IgD-negative memory B cell (primary cell): Measurements from ENCODE around the gene S100B. TPM values are rescaled to one million over a fixed set of nuclear protein-coding genes. Genes with fewer than 3 reads are reported as not detected.
"Not testable (repeated sequence)": the region's sequence is repeated elsewhere in the genome, so short reads cannot be mapped to it uniquely, and the experiment has no call there.

ENCODE experiments used
- H3K27ac Mint-ChIP-seq, 3 donors: one replicate each; pipeline ENCODE4 v1.8.0; 2020 to 2022; ENCODE audit warnings: mild to moderate bottlenecking in 3 of 3, mixed read lengths in 3 of 3, moderate library complexity in 1 of 3
- H3K27me3 Mint-ChIP-seq: one replicate; pipeline ENCODE4 v1.8.0; 2021; ENCODE audit warnings: mixed read lengths
- H3K36me3 Mint-ChIP-seq: one replicate; pipeline ENCODE4 v1.8.0; 2020; ENCODE audit warnings: mild to moderate bottlenecking, mixed read lengths
- H3K4me1 Mint-ChIP-seq, 3 donors: one replicate each; pipeline ENCODE4 v1.8.0; 2020 to 2022; ENCODE audit warnings: mixed read lengths in 3 of 3, mild to moderate bottlenecking in 1 of 3
- H3K4me3 Mint-ChIP-seq, 4 donors: one replicate each; pipeline ENCODE4 v1.8.0; 2020 to 2022; ENCODE audit warnings: mild to moderate bottlenecking in 4 of 4, mixed read lengths in 4 of 4, moderate library complexity in 3 of 4
- H3K9me3 Mint-ChIP-seq, 3 donors: one replicate each; pipeline ENCODE4 v1.8.0; 2020 to 2021; ENCODE audit warnings: mixed read lengths in 3 of 3, mild to moderate bottlenecking in 1 of 3
- polyA plus RNA-seq: library from polyadenylated mRNA; unstranded; fragments of 300-500 nt; fragmentation: Illumina TruSeq; gene quantifications from one replicate; pipeline ENCODE4 v1.2.3, GENCODE V29; 2021

The S100B gene
- polyA plus RNA-seq, 1 donor from 2014 or later = 4.2 TPM

- H3K27me3 Mint-ChIP-seq = peaks cover 5% of the 10 kb centered on the region
- H3K9me3 Mint-ChIP-seq = no peaks in the 10 kb centered on the region
- H3K27ac Mint-ChIP-seq = no peak overlapping the region
- no peak overlapping the region for H3K4me3 Mint-ChIP-seq
- H3K36me3 Mint-ChIP-seq = no peaks in the 10 kb centered on the region
- peaks cover 0 to 1% (median 0%) of the 10 kb centered on the region in 3 donors for H3K4me1 Mint-ChIP-seq
Observed at GRCh38 chr21:46600305-46600704, 4.6 kb downstream of the S100B start.

GRCh38 chr21:46598581-46599572, 6.0 kb downstream of the S100B start:
- Mint-ChIP-seq H3K36me3 (no peaks in the 10 kb centered on the region), H3K4me1 (peaks cover 0 to 1% (median 0%) of the 10 kb centered on the region in 3 donors), H3K9me3 (peaks cover 0 to 3% (median 0%) of the 10 kb centered on the region in 3 donors), H3K27me3 (peaks cover 3% of the 10 kb centered on the region), H3K4me3 (no peak overlapping the region), H3K27ac (no peak overlapping the region)

- no peaks in the 10 kb centered on the region for H3K36me3 Mint-ChIP-seq
- no peak overlapping the region for H3K27ac Mint-ChIP-seq
- H3K4me3 Mint-ChIP-seq = no peak overlapping the region
- peaks cover 0 to 1% (median 0%) of the 10 kb centered on the region in 3 donors for H3K4me1 Mint-ChIP-seq
- peaks cover 0 to 8% (median 2%) of the 10 kb centered on the region in 3 donors for H3K9me3 Mint-ChIP-seq
- H3K27me3 Mint-ChIP-seq = peaks cover 4% of the 10 kb centered on the region
Observed at GRCh38 chr21:46597896-46598343, 7.0 kb downstream of the S100B start.

- Mint-ChIP-seq H3K4me3 (no peak overlapping the region), H3K4me1 (peaks cover 0 to 1% (median 0%) of the 10 kb centered on the region in 3 donors), H3K9me3 (peaks cover 0 to 12% (median 2%) of the 10 kb centered on the region in 3 donors), H3K27me3 (peaks cover 1% of the 10 kb centered on the region), H3K36me3 (no peaks in the 10 kb centered on the region), H3K27ac (no peak overlapping the region)
Observed at GRCh38 chr21:46597031-46597430, 7.9 kb downstream of the S100B start.

GRCh38 chr21:46596201-46596600, 8.7 kb downstream of the S100B start:
- no peak overlapping the region for H3K4me3 Mint-ChIP-seq
- H3K4me1 Mint-ChIP-seq = peaks cover 0 to 1% (median 0%) of the 10 kb centered on the region in 3 donors
- H3K9me3 Mint-ChIP-seq = peaks cover 5 to 12% (median 8%) of the 10 kb centered on the region in 3 donors
- no peak overlapping the region for H3K27ac Mint-ChIP-seq
- H3K36me3 Mint-ChIP-seq = no peaks in the 10 kb centered on the region
- peaks cover 3% of the 10 kb centered on the region for H3K27me3 Mint-ChIP-seq

GRCh38 chr21:46594276-46594675, 10.6 kb downstream of the S100B start:
- Mint-ChIP-seq H3K4me1 (no peaks in the 10 kb centered on the region), H3K27me3 (peaks cover 3% of the 10 kb centered on the region), H3K36me3 (no peaks in the 10 kb centered on the region), H3K27ac (no peak overlapping the region), H3K4me3 (no peak overlapping the region), H3K9me3 (peaks cover 14 to 22% (median 17%) of the 10 kb centered on the region in 3 donors)

GRCh38 chr21:46585191-46585953, 19.5 kb downstream of the S100B start:
- H3K4me1 Mint-ChIP-seq = no peaks in the 10 kb centered on the region
- no peak overlapping the region for H3K4me3 Mint-ChIP-seq
- peak overlapping the region in 2 of 3 donors; percentile 10 to 46 for H3K27ac Mint-ChIP-seq
- H3K36me3 Mint-ChIP-seq = peaks cover 5% of the 10 kb centered on the region
- peaks cover 14 to 46% (median 41%) of the 10 kb centered on the region in 3 donors for H3K9me3 Mint-ChIP-seq
- H3K27me3 Mint-ChIP-seq = peaks cover 4% of the 10 kb centered on the region

- Mint-ChIP-seq H3K36me3 (peaks cover 17% of the 10 kb centered on the region), H3K9me3 (peaks cover 18 to 45% (median 30%) of the 10 kb centered on the region in 3 donors), H3K27ac (no peak overlapping the region), H3K4me1 (peaks cover 0 to 1% (median 0%) of the 10 kb centered on the region in 3 donors), H3K27me3 (peaks cover 4% of the 10 kb centered on the region), H3K4me3 (peak overlapping the region in 1 of 4 donors; percentile 65)
Observed at GRCh38 chr21:46581780-46582307, 23.0 kb downstream of the S100B start.

- H3K27me3 Mint-ChIP-seq, H3K4me3 Mint-ChIP-seq, H3K27ac Mint-ChIP-seq, H3K4me1 Mint-ChIP-seq: not testable (repeated sequence)
- Mint-ChIP-seq H3K9me3 (peaks cover 18 to 39% (median 28%) of the 10 kb centered on the region in 3 donors), H3K36me3 (peaks cover 17% of the 10 kb centered on the region)
Observed at GRCh38 chr21:46579394-46579793, 25.5 kb downstream of the S100B start.

- H3K9me3 Mint-ChIP-seq = peaks cover 17 to 33% (median 23%) of the 10 kb centered on the region in 3 donors
- peaks cover 17% of the 10 kb centered on the region for H3K36me3 Mint-ChIP-seq
- not testable (repeated sequence) for H3K27ac Mint-ChIP-seq, H3K4me3 Mint-ChIP-seq, H3K4me1 Mint-ChIP-seq, H3K27me3 Mint-ChIP-seq
Observed at GRCh38 chr21:46577786-46578185, 27.1 kb downstream of the S100B start.

GRCh38 chr21:46572850-46573249, 32.0 kb downstream of the S100B start:
- Mint-ChIP-seq H3K4me1 (peaks cover 0 to 10% (median 5%) of the 10 kb centered on the region in 3 donors), H3K36me3 (peaks cover 17% of the 10 kb centered on the region), H3K27me3 (no peaks in the 10 kb centered on the region), H3K27ac (no peak overlapping the region), H3K4me3 (no peak overlapping the region), H3K9me3 (peaks cover 5 to 14% (median 7%) of the 10 kb centered on the region in 3 donors)

GRCh38 chr21:46570631-46571030, 34.3 kb downstream of the S100B start:
- Mint-ChIP-seq H3K4me1 (peaks cover 0 to 10% (median 5%) of the 10 kb centered on the region in 3 donors), H3K4me3 (no peak overlapping the region), H3K36me3 (peaks cover 17% of the 10 kb centered on the region), H3K9me3 (peaks cover 3 to 14% (median 7%) of the 10 kb centered on the region in 3 donors), H3K27me3 (no peaks in the 10 kb centered on the region), H3K27ac (no peak overlapping the region)

GRCh38 chr21:46570119-46570518, 34.8 kb downstream of the S100B start:
- no peak overlapping the region for H3K4me3 Mint-ChIP-seq
- peaks cover 0 to 9% (median 5%) of the 10 kb centered on the region in 3 donors for H3K4me1 Mint-ChIP-seq
- H3K27ac Mint-ChIP-seq = no peak overlapping the region
- peaks cover 19% of the 10 kb centered on the region for H3K36me3 Mint-ChIP-seq
- peaks cover 2 to 10% (median 5%) of the 10 kb centered on the region in 3 donors for H3K9me3 Mint-ChIP-seq
- H3K27me3 Mint-ChIP-seq = no peaks in the 10 kb centered on the region

GRCh38 chr21:46569081-46569480, 35.8 kb downstream of the S100B start:
- no peak overlapping the region for H3K27ac Mint-ChIP-seq
- no peak overlapping the region for H3K4me3 Mint-ChIP-seq
- H3K4me1 Mint-ChIP-seq = peaks cover 0 to 9% (median 5%) of the 10 kb centered on the region in 3 donors
- H3K27me3 Mint-ChIP-seq = no peaks in the 10 kb centered on the region
- peaks cover 2 to 10% (median 5%) of the 10 kb centered on the region in 3 donors for H3K9me3 Mint-ChIP-seq
- H3K36me3 Mint-ChIP-seq = peaks cover 21% of the 10 kb centered on the region
